ENCODE results near the gene MAGI1.

MAGI1 gene

DNA sequence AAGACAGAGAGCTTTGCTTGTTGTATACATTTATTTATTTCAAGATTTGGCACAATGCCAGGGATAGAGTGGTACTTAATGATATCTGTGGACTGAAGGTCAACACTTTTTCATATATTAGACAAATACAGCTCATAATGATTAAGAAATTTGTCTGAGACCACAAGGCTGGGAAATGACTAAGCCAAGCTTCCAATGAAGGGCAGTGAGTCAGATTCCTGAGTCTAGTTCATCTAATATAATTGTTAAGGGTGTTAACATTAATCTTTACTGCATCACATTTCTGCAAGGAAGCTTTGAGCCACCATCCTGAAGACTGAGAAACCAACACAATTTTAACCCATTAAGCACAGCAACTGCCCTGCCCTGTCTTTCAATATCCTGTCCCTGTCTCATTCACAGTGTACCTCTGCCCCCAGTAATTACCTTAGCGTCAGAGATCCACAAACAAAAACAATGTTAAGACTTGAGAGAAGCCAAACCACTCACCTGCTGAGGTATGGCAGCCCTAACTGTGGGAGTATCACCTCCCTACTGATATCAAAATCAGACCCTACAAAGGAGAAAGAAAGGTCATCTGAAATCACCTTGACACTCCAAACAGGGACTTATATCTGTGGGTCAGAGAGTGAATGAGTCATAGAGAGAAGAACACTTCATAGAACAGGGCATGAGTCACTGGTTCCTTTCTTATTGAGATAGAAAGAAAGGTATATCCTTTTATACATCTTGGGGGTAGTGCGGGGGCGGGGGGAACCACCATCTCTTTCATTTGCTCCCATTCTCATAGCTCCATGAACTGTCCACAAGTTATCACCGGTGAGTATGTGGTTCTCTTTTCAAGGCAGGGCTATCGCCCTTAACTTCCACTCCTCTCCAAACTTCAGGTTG, 74.7 kb downstream of the MAGI1 start:
- Histone ChIP-seq H3K9me3 (ENCODE audit: control insufficient read depth, insufficient read depth, low read length) (no peaks in the 10 kb centered on the region), H3K9ac (ENCODE audit: low read depth, low read length) (no peak overlapping the region), H3K4me1 (ENCODE audit: insufficient read depth, low read length) (peaks cover 29% of the 10 kb centered on the region), H3K36me3 (ENCODE audit: insufficient read depth, low read length) (no peaks in the 10 kb centered on the region)

DNA sequence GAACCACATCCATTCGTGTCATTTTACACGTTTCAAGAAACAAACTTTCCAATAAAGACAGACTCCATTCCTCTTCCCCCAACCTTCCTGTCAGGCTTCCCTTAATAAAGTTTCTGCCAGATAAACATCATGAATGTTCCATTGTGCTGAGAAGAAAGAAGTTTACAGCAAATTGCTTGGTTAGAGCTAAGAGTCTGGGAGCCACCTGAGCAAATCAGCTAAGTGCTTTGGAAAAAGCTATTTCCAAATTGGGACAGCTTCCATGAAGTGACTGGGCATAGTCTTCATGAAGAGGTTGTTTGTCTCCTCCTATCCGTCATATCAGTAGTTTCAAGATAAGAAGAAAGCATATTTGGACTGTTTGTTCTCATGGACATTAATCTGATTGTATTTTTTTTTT, 77.0 kb downstream of the MAGI1 start:
- H3K4me1 ChIP-seq (ENCODE audit: insufficient read depth, low read length): peaks cover 26% of the 10 kb centered on the region
- H3K9me3 ChIP-seq (ENCODE audit: control insufficient read depth, insufficient read depth, low read length): no peaks in the 10 kb centered on the region
- no peaks in the 10 kb centered on the region for H3K36me3 ChIP-seq (ENCODE audit: insufficient read depth, low read length)
- no peak overlapping the region for H3K9ac ChIP-seq (ENCODE audit: low read depth, low read length)

GRCh38 chr3:65961128-65961527, 77.6 kb downstream of the MAGI1 start:
- Histone ChIP-seq H3K36me3 (ENCODE audit: insufficient read depth, low read length) (no peaks in the 10 kb centered on the region), H3K9ac (ENCODE audit: low read depth, low read length) (no peak overlapping the region), H3K9me3 (ENCODE audit: control insufficient read depth, insufficient read depth, low read length) (no peaks in the 10 kb centered on the region), H3K4me1 (ENCODE audit: insufficient read depth, low read length) (peaks cover 26% of the 10 kb centered on the region)

GRCh38 chr3:65960087-65960486, 78.6 kb downstream of the MAGI1 start:
- H3K36me3 ChIP-seq (ENCODE audit: insufficient read depth, low read length): no peaks in the 10 kb centered on the region
- H3K4me1 ChIP-seq (ENCODE audit: insufficient read depth, low read length): peaks cover 26% of the 10 kb centered on the region
- H3K9me3 ChIP-seq (ENCODE audit: control insufficient read depth, insufficient read depth, low read length): no peaks in the 10 kb centered on the region
- no peak overlapping the region for H3K9ac ChIP-seq (ENCODE audit: low read depth, low read length)

DNA sequence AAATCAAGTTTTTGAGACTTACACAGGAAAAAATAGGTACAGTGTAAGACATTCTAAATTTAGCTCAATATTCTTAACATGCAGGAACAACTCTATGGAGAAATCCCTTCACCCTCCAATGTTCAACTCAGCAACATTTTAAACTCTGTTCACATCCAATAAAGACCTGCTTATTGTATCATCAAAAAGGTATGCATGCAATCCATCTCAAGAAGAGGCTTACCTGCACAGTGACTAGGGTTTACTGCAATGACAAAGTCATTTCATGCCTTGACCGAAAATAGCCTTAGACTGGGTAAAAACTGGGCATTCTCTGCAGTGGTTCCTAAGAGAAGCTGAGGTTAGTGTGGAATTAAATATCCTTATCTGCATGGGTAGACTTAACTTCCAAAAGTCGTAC, 80.5 kb downstream of the MAGI1 start:
- H3K9me3 ChIP-seq (ENCODE audit: control insufficient read depth, insufficient read depth, low read length): no peaks in the 10 kb centered on the region
- H3K36me3 ChIP-seq (ENCODE audit: insufficient read depth, low read length): no peaks in the 10 kb centered on the region
- H3K9ac ChIP-seq (ENCODE audit: low read depth, low read length): no peak overlapping the region
- H3K4me1 ChIP-seq (ENCODE audit: insufficient read depth, low read length): peaks cover 29% of the 10 kb centered on the region

DNA sequence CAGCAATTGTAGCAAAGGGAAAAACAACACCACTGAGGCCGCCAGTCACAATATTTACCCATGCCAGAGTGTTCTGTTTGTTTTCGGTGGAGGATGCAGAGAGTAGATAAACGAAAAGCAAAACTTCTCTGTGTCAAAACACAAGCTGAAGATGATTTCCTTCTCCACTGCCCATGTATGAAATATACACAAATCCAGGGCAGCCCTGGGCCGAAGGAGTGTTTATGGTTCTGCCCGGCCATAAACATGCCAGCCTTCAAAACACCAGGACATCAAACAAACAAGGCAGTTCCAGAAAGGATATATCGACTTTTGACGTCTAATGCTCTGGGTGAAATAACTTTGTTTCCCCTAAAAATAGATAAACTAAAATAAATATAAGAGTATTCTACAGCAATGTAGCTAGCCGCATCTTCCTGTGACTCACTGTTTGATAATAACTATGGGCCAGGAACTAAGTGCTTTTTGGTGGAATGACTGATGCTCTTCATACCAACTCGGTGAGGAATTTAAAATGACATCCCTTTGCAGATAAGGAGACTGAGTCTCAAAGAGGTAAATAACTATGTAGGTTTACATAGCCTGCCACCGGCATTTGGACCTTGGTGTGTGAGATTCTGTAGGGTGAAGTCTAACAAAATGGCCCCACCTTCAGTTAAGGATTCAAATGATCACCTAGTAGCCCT, 82.8 kb downstream of the MAGI1 start:
- Histone ChIP-seq H3K9ac (ENCODE audit: low read depth, low read length) (no peak overlapping the region), H3K9me3 (ENCODE audit: control insufficient read depth, insufficient read depth, low read length) (no peaks in the 10 kb centered on the region), H3K36me3 (ENCODE audit: insufficient read depth, low read length) (no peaks in the 10 kb centered on the region), H3K4me1 (ENCODE audit: insufficient read depth, low read length) (peaks cover 33% of the 10 kb centered on the region)

- Histone ChIP-seq H3K4me1 (ENCODE audit: insufficient read depth, low read length) (peaks cover 39% of the 10 kb centered on the region), H3K9me3 (ENCODE audit: control insufficient read depth, insufficient read depth, low read length) (no peaks in the 10 kb centered on the region), H3K9ac (ENCODE audit: low read depth, low read length) (no peak overlapping the region), H3K36me3 (ENCODE audit: insufficient read depth, low read length) (no peaks in the 10 kb centered on the region)
Observed at GRCh38 chr3:65953881-65954733, 84.6 kb downstream of the MAGI1 start.

GRCh38 chr3:65953301-65953812, 85.4 kb downstream of the MAGI1 start:
- H3K9ac ChIP-seq (ENCODE audit: low read depth, low read length): no peak overlapping the region
- no peaks in the 10 kb centered on the region for H3K9me3 ChIP-seq (ENCODE audit: control insufficient read depth, insufficient read depth, low read length)
- no peaks in the 10 kb centered on the region for H3K36me3 ChIP-seq (ENCODE audit: insufficient read depth, low read length)
- peaks cover 44% of the 10 kb centered on the region for H3K4me1 ChIP-seq (ENCODE audit: insufficient read depth, low read length)

DNA sequence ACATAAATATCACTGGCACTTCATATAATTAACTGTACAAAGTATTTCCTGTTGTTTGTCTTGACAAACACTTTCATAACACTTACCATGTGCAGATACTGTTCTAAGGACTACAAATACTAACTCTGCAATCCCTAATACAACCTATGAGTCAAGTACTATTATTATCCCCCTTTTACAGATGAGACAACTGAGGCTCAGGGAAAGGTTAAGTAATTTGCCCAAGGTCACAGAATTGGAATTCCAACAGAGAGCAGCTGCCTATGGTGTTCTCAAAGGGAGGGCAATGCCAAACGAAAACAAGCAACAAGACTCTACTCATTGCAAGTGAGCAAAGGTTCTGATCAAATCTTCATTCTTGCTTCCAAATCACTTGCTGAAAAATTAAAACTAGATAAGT, 85.9 kb downstream of the MAGI1 start:
- H3K9me3 ChIP-seq (ENCODE audit: control insufficient read depth, insufficient read depth, low read length): no peaks in the 10 kb centered on the region
- peaks cover 44% of the 10 kb centered on the region for H3K4me1 ChIP-seq (ENCODE audit: insufficient read depth, low read length)
- H3K36me3 ChIP-seq (ENCODE audit: insufficient read depth, low read length): no peaks in the 10 kb centered on the region
- H3K9ac ChIP-seq (ENCODE audit: low read depth, low read length): no peak overlapping the region

- no peaks in the 10 kb centered on the region for H3K9me3 ChIP-seq (ENCODE audit: control insufficient read depth, insufficient read depth, low read length)
- H3K36me3 ChIP-seq (ENCODE audit: insufficient read depth, low read length): no peaks in the 10 kb centered on the region
- H3K9ac ChIP-seq (ENCODE audit: low read depth, low read length): no peak overlapping the region
- H3K4me1 ChIP-seq (ENCODE audit: insufficient read depth, low read length): peaks cover 48% of the 10 kb centered on the region
Observed at GRCh38 chr3:65951836-65952505, 86.7 kb downstream of the MAGI1 start.

GRCh38 chr3:65950340-65951326, 88.1 kb downstream of the MAGI1 start:
- no peaks in the 10 kb centered on the region for H3K36me3 ChIP-seq (ENCODE audit: insufficient read depth, low read length)

DNA sequence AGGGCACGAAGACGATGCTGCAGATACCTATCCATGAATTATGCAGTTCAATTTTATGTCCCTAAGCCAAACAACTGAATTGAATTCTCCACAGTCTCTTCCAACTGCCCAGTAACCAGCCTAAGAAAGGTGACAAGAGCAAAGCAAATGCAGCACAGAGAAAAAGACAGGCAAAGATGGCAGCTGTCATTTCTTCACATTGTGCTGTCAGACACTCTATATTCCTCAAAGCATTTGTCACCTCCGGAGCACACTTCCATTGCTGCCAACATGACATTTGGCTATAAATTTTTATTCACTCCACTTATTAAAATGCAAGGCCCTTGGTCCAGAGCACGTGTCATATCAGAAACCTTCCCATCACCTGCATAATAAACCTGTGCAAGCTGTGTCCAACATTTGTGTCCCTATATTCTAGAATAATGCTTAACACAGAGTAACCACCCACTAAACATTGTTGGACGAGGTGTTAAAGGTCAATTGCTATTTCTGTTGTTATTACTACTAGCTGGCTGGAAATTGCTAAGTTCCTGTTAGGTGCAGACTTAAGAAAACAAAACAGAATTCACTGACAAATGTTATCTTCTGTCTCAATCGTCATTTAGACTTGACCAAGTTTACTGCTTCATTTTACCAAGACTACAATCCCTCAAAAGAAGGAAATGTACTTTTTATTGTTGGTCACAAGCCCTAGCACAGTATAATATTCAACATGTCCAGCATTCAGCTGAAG, 89.7 kb downstream of the MAGI1 start:
- peaks cover 53% of the 10 kb centered on the region for H3K4me1 ChIP-seq (ENCODE audit: insufficient read depth, low read length)
- H3K9ac ChIP-seq (ENCODE audit: low read depth, low read length): no peak overlapping the region
- no peaks in the 10 kb centered on the region for H3K9me3 ChIP-seq (ENCODE audit: control insufficient read depth, insufficient read depth, low read length)
- no peaks in the 10 kb centered on the region for H3K36me3 ChIP-seq (ENCODE audit: insufficient read depth, low read length)

More at GRCh38 chr3:65950340-65951326, 88.1 kb downstream of the MAGI1 start:
- H3K4me1 ChIP-seq (ENCODE audit: insufficient read depth, low read length): peaks cover 57% of the 10 kb centered on the region
- no peaks in the 10 kb centered on the region for H3K9me3 ChIP-seq (ENCODE audit: control insufficient read depth, insufficient read depth, low read length)
- H3K9ac ChIP-seq (ENCODE audit: low read depth, low read length): no peak overlapping the region
